GM19238 (cell line): ENCODE results near the gene ACOT4.
"Not testable (repeated sequence)": the region's sequence is repeated elsewhere in the genome, so short reads cannot be mapped to it uniquely, and the experiment has no call there.

Experiments used
- DNase-seq: peaks from one replicate; pipeline ENCODE4 v3.0.0; 2011; ENCODE audit warnings: low spot score; ENCODE audit not compliant: insufficient read length

ACOT4 gene

DNA sequence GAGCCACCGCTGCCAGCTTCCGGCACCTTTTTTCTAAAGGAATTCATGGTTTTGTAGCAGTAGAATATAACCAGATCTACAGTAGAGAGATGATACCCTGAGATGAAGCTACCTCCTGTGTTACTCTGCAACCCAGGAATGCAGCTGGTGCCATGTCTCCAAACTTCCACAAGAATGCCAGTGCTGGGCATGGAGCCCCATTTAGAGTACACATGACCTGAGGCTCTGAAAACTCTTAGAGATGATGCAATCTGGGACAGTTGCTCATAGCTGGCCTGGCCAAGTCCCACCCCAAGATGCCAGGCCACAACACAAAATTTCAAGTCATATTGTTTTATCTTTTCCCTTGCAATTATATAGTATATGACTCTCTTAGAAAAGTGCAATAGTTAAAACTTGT, 14.5 kb upstream of the ACOT4 start:
- not testable (repeated sequence) for DNase-seq

DNA sequence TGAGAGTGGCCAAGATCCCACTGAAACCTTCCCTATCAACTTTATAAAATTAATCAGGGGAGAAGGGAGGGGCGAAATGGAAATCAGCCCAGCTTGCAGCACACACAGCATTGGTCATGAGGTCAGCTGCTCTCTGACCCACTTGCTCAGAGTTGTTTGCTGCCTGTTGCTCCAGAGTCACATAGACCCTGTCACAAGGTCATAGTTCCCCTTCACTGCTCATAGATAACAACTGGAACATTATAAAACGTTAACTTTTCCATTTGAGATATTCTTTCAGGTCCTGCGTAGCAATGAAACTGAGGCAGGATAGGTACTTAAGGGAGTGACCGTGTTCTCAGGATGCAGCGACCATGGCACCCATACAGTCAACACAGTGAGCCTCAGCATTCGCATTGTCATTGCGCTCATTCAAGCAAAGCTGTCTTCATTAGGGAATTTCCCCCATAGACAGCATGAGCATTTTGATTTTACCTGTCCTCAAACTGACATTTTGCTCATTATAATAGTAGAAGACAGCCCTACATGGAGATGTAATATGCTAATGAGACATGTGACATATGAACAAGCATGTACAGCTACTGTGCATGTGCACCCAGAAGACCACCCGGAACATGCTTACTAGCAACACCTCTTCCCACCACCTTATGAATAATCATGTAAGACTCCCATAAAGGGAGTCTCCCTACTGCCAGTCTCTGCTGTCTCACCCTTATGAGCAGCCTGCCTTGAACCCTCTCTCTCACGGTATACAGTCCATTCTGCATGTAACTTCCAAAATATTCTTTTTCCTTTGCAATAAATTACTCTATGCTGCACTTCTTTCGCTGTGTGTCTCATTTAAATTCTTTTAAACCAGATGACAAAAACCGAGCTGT, 9.3 kb upstream of the ACOT4 start:
- not testable (repeated sequence) for DNase-seq

DNA sequence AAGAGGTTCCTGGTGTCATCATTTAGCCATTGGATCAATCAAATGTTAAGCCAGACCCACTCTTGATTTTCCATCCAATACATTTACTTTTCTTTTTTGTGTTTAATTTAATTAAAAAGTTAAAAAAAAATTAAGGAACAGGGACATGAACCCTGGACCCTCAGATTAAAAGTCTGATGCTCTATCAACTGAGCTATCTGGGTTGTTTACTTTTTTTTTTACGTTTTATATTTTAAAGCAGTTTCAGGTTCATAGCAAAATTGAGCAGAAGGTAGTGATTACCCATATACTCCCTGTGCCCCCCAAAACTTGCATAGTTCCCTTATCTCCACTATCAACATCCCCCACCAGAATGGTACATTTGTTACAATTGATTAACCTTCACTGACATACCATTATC, 3.0 kb upstream of the ACOT4 start:
- DNase-seq = no peak

DNA sequence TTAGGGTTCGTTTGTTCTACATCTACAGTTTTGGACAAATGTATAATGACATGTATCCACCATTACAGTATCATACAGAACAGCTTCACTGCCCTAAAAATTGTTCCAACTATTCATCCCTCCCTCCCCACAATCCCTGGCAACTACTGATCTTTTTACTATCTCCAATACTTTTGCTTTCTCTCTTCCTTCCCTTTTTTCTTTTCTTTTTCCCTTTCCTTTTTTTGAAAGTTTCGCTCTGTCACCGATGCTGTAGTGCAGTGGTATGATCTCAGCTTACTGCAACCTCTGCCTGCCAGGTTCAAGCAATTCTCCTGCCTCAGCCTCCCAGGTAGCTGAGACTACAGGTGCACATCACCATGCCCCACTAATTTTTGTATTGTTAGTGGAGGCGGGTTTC, 2.6 kb upstream of the ACOT4 start:
- no peak for DNase-seq

DNA sequence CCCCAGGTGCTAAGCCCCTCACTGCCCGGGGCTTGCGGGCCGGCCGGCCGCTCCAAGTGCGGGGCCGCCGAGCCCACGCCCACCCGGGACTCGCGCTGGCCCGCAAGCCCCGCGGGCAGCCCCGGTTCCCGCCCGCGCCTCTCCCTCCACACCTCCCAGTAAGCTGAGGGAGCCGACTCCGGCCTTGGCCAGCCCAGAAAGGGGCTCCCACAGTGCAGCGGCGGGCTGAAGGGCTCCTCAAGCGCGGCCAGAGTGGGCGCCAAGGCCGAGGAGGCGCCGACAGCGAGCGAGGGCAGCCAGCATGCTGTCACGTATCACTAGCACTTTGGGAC, 1.0 kb upstream of the ACOT4 start:
- not testable (repeated sequence) for DNase-seq

DNA sequence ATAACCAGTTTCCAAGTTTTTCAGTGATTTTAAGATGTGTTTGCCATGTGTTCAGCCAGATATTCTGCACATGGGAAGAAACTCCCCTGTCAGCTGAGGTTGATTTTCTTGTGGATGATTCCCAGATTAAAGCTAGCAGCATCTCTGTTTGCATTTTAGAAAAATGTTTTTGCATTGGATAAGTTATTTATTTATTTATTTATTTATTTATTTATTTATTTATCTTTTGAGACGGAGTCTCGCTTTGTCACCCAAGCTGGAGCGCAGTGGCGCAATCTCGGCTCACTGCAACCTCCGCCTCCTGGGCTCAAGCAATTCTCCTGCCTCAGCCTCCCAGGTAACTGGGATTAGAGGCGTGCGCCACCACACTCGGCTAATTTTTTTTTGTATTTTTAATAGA, 2.8 kb downstream of the ACOT4 start:
- DNase-seq = no peak

DNA sequence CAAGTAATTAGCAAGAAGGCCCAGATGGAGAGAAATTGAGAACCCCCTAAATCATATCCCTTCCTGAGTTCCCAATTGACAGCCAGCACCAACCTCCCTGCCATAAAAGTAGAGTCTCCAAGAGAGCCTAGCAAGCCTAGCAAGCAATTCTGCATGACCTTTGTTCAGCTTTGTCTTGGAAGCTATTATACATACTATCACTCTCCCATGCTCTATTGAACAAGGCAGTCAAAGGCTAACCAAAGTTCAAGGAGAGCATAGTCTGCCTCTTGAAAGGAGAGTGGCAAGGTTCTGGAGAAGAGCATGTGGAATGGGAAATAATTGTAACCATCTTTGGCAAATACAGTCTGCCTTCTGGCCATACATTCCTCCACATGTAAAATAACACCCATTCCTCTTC, 7.8 kb downstream of the ACOT4 start:
- DNase-seq = no peak

DNA sequence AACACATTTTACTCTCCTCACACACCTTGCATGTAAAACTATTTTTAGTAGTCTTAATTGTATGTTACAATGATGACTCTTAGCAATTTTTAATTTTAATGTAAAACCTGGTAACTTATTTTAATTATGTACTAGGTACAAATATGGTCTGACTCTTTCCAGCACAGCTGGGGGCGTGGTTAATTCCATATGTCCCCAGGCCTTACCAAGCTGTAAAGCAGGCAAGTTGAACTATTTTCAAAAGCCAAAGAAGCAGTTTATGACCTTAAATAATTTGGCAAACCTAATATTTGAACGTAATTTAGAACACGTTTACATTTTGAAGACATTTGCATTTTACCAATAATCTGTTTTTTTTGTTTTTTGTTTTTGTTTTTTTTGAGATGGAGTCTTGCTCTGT, 11.3 kb downstream of the ACOT4 start:
- no peak for DNase-seq

DNA sequence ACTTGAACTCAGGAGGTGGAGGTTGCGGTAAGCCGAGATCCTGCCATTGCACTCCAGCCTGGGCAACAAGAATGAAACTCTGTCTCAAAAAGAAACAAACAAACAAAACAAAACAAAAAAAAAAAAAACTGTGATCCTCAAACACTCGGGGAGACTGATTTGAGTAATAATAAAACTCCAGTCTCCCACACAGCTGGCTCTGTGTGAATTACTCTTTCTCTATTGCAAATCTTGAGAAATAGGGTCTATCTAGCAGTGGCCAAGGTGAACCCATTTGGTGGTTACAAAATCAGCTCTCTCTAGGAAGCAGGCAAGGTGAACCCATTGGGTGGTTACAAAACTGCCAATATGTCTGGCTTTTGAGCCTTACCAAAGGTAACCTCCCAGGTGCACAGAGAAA, 14.6 kb downstream of the ACOT4 start:
- no peak for DNase-seq

DNA sequence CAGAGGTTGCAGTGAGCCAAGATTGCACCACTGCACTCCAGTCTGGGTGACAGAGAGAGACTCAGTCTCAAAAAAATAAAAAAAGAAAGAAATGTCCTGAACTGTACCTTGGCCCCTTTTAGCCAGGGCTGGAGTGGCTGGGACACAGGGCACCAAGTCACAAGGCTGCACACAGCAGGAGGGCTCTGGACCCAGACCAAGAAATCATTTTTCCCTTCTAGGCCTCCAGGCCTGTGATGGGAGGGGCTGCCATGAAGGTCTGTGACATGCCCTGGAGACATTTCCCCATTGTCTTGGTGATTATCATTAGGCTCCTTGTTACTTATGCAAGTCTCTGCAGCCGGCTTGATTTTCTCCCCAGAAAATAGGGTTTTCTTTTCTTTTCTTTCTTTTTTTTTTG, 15.6 kb downstream of the ACOT4 start:
- DNase-seq = no peak

DNA sequence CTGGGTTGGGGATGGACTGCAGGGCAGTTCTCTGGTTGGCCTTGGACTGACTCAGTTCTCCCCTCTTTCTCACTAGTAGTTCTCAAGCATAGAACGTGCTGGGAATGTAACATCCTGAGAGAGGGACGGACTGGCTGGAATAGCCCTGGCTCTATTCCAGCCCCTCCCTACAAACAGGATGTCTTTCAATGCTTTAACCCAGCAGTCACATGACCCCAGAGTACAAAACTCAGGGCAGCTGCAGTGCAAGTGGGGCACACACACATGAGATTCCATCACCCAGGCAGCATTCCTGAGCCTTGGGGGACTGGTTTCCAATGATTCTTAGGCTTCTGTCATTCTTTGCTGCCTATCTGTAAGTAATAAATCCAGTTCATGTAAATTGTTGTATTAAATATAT, 19.0 kb downstream of the ACOT4 start:
- DNase-seq = no peak

DNA sequence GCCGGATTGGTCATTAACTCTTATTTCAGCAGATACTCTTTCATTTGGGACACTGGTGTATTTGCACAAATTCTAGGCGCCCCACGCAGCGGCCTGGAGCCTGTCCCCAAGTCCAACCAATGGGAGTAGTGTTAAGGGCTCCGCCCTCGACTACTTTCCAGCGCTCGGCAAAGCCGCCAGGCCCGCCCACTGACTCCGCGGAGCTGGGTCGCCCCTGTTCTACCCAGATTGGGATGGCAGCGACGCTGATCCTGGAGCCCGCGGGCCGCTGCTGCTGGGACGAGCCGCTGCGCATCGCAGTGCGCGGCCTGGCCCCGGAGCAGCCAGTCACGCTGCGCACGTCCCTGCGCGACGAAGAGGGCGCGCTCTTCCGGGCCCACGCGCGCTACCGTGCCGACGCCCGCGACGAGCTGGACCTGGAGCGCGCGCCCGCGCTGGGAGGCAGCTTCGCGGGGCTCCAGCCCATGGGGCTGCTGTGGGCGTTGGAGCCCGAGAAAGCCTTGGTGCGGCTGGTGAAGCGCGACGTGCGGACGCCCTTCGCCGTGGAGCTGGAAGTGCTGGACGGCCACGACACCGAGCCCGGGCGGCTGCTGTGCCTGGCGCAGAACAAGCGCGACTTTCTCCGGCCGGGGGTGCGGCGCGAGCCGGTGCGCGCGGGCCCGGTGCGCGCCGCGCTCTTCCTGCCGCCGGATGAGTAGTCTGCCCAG, 20.8 kb downstream of the ACOT4 start, which contains the start of gene ACOT6:
ACOT6 (plus strand) TSS at position 179 of the 707 bp plus-strand sequence; CDS start at position 234, 55 bp downstream.
- peak; percentile 49 for DNase-seq

DNA sequence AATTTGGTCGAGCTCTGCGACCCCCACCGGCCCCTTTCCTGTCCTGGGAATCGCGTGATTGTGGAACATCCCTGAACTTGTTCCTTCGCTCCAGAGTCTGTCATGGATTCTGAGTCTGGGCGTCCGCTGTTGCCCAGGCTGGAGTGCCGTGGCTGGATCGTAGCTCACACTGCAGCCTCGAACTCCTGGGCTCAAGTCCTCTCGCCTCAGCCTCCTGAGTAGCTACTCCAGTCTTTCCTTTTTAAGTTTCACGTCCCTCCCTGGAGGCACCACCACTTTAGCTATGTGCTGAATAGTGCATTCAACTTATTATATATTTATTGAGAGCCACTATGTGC, 21.3 kb downstream of the ACOT4 start:
- no peak for DNase-seq

DNA sequence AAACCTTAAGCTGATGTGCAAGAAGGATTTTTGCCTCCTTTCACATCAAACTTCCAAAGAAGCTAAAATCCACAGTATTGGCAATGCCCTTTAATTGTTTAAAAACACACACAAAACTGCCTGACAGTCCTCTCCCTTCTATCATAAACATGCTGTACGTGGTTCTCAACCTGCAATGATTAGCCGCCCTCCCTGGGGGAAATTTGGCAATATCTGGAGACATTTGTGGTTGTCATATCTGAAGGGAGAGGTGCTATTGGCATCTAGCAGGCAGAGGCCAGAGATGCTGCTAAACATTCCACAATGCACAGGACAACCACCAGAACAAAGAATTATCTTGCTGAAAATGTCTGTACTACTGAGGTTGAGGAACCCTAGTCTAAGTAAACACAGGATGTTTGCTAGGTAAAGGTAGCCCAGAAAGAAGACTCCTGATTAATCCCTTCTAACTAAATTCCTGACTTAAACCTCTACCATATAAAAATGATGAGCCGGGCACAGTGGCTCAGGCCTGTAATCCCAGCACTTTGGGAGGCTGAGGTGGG, 21.8 kb downstream of the ACOT4 start:
- no peak for DNase-seq

DNA sequence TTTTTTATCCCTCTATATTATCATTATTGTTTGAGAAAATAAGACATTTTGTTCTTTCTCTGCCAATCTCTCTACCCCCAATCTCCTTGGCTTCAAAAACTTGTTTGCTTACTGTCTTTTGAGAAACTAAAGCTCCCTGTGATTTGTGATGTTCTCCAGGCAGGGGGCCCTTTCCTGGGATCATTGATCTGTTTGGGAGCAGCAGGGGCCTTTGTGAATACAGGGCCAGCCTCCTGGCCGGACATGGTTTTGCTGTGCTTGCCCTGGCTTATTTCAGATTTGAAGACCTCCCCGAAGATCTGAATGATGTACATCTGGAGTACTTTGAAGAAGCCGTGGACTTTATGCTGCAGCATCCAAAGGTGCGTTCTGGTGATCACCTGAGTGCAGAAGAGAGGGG, 25.2 kb downstream of the ACOT4 start:
- DNase-seq = no peak

DNA sequence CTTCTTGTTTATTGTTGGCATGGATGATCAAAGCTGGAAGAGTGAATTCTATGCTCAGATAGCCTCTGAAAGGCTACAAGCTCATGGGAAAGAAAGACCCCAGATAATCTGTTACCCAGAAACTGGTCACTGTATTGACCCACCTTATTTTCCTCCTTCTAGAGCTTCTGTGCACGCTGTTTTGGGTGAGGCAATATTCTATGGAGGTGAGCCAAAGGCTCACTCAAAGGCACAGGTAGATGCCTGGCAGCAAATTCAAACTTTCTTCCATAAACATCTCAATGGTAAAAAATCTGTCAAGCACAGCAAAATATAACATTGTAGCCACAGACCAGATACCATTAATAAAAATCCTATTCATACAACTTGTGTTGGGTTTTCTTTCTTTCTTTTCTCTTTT, 27.9 kb downstream of the ACOT4 start:
- no peak for DNase-seq

DNA sequence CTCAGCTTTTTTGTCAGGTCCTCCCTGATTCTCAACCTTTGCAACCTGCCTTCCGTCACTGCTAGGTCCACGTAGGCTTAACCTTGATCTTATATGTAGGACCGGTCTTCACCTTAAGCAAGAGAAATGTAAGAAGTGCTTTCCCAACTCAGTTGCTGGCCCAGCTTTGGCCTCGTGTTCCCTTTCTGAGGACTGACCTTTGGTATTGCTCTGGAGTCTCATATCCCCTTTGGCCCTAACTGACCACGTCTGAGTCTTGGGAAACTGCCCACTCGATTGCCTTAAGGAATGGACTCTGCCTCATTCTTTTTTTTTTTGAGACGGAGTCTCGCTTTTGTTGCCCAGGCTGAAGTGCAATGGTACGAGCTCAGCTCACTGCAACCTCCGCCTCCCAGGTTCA, 28.6 kb downstream of the ACOT4 start:
- DNase-seq = no peak

DNA sequence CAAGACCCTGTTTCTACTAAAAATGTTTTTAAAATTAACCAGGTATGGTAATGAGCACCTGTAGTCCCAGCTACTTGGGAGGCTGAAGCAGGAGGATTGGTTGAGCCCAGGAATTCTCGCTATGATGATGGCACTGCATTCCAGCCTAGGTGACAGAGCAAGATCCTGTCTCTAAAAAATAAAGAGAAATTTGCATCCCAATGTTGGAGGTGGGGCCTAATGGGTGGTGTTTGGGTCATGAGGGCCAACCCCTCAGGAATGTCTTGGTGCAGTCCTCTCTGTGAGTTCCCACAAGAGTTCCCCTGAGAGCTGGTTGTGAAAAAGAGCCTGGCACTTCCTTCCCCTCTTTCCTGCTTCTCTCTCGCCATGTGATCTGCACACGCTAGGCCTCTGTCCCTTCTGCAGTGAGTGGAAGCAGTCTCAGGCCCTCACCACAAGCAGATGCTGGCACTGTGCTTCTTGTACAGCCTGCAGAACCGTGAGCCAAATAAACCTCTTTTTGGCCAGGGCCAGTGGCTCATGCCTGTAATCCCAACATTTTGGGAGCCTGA, 31.9 kb downstream of the ACOT4 start:
- DNase-seq = no peak

DNA sequence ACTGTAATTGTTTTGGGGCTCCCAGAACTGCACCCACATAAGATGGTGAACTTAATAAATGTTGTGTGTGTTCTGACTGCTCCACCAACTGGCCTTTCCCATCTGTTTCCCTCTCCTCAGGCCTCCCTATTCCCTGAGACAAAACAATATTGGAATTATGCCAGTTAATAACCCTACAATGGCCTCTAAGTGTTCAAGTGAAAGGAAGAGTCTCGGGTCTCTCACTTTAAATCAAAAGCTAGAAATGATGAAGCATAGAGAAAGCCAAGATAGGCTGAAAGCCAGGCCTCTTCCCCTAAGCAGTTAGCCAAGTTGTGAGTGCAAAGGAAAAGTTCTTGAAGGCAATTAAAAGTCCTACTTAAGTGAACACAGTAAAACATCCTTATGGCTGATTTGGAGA, 34.0 kb downstream of the ACOT4 start:
- DNase-seq = no peak

DNA sequence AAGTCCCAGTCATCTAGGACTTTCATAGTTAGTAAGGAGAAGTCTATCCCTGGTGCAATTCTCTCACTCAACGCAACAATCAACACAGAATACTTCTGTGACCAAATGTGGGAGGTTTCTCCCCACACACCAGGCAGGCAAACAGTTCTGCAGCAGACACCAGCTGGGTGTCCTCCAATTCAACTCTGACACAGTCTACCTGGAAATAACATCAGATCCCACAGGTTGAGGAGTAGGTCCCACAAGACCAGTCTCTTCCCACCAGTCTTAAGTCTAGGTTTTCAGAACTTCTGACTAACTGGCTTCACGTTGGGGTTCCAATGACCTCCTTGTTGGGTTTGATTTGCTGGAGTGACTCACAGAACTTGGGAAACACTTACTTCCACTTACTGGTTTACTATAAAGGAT, 35.5 kb downstream of the ACOT4 start:
- no peak for DNase-seq

DNA sequence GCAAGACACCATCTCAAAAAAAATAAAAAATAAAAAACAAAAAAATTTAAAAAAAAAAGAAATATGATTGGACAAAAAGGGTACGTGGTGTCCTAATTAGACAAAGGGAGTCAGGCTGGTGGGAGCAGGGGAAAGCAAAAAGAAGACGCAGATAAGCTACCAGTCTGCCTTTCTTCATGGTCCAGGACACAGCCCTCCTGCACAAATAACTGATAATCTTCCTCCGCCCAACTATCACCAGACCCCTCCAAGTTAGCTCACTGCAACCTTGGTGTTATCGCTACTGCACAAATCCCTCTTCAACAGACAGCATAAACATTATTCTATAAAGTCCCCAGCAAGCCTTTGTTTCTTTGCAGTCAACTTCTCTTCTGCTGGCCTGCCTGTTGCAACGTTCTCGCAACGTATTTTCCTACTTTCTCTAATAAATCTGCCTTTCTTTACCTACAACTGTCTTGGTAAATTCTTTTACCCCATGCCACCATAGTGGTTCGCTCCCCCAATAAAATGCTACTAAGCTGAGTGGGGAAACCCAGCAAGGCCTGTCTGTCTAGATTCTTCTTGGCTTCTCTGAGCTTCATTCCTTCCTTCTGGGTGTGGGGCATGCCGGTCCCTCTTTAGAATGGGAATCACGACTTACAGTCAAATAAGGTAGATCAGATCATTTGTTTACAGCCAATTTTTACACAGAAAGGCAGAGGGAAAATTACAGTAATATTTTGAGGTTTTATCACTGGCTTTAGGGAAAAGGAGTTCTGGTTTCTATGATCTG, 38.5 kb downstream of the ACOT4 start:
- no peak for DNase-seq
